LNCAP (cell line): ENCODE measurements around the gene TMEM255B.

Experiments
- CTCF ChIP-seq: fragments of 450-650 bp; IDR thresholded peaks from 2 replicates; pipeline ENCODE4 v1.5.1; 2017; ENCODE audit warnings: mild to moderate bottlenecking

TMEM255B gene

GRCh38 chr13:113845723-113846635, 87.0 kb downstream of the TMEM255B start:
- TF ChIP-seq CTCF, result no peak

GRCh38 chr13:113846636-113847318, 87.8 kb downstream of the TMEM255B start:
- no peak for TF ChIP-seq CTCF

- no peak for TF ChIP-seq CTCF
Observed at GRCh38 chr13:113848020-113848419, 89.0 kb downstream of the TMEM255B start.

- TF ChIP-seq CTCF, result no peak
Observed at GRCh38 chr13:113848431-113849260, 89.6 kb downstream of the TMEM255B start.

GRCh38 chr13:113849546-113849945, 90.5 kb downstream of the TMEM255B start:
- TF ChIP-seq CTCF, result no peak

GRCh38 chr13:113849981-113850721, 91.1 kb downstream of the TMEM255B start:
- no peak for TF ChIP-seq CTCF
